Hematopoietic multipotent progenitor cell treated with erythropoietin and hydrocortisone succinate and interleukin-3 and kit ligand, for 4 days (in vitro differentiated cells): Measurements from ENCODE around the gene CDH13.
A peak's percentile ranks its signal among the peaks of the same experiment; 100 is the strongest.

Source experiments
- DNase-seq: peaks from one replicate; pipeline ENCODE4 v3.0.0-alpha.2; 2015

CDH13 gene

GRCh38 chr16:83835586-83836566 is 1209.1 kb downstream of the CDH13 start:
- peak; percentile 76 for DNase-seq

GRCh38 chr16:83837566-83837965 is 1210.8 kb downstream of the CDH13 start:
- DNase-seq = no peak

GRCh38 chr16:83838151-83838550 is 1211.4 kb downstream of the CDH13 start:
- no peak for DNase-seq

GRCh38 chr16:83839561-83839960 is 1212.8 kb downstream of the CDH13 start:
- DNase-seq = no peak

- no peak for DNase-seq
These were observed 1213.4 kb downstream of the CDH13 start for GRCh38 chr16:83840060-83840617.

GRCh38 chr16:83842291-83842690 is 1215.5 kb downstream of the CDH13 start:
- no peak for DNase-seq

- DNase-seq = peak; percentile 62
These were observed 1216.2 kb downstream of the CDH13 start for GRCh38 chr16:83842756-83843507.

- peak; percentile 32 for DNase-seq
These were observed 1216.9 kb downstream of the CDH13 start for GRCh38 chr16:83843657-83844056.

- no peak for DNase-seq
These were observed 1218.5 kb downstream of the CDH13 start for GRCh38 chr16:83845263-83845662.

- peak; percentile 75 for DNase-seq
These were observed 1220.8 kb downstream of the CDH13 start for GRCh38 chr16:83847371-83848225.

GRCh38 chr16:83849421-83849820 is 1222.7 kb downstream of the CDH13 start:
- no peak for DNase-seq
